ACC112 (cell line): ENCODE measurements around the gene PHPT1.

Source experiments
- H2AFZ ChIP-seq: fragments of 200-600 bp; sonication (generic); one replicate; pipeline ENCODE4 v1.6.0; 2017; ENCODE audit warnings: antibody characterized with exemption, low read length; ENCODE audit not compliant: unreplicated experiment
- H3K27ac ChIP-seq: fragments of 200-600 bp; sonication (generic); 2 replicates; pipeline ENCODE4 v1.5.1; 2014; ENCODE audit warnings: low read depth, mild to moderate bottlenecking, antibody characterized with exemption, low read length, moderate library complexity
- H3K27me3 ChIP-seq: fragments of 200-600 bp; sonication (generic); 2 replicates; pipeline ENCODE4 v1.6.1; 2014; ENCODE audit warnings: mild to moderate bottlenecking, antibody characterized with exemption, low read length, moderate library complexity, mixed read lengths; ENCODE audit not compliant: insufficient read depth
- H3K36me3 ChIP-seq: fragments of 200-600 bp; sonication (generic); 2 replicates; pipeline ENCODE4 v1.6.1; 2016; ENCODE audit warnings: mild to moderate bottlenecking, antibody characterized with exemption, low read length, moderate library complexity, mixed read lengths; ENCODE audit not compliant: insufficient read depth
- H3K4me1 ChIP-seq: fragments of 200-600 bp; sonication (generic); one replicate; pipeline ENCODE4 v1.6.1; 2016; ENCODE audit warnings: low read length, mixed read lengths; ENCODE audit not compliant: insufficient read depth, unreplicated experiment, control insufficient read depth
- H3K4me3 ChIP-seq: fragments of 200-600 bp; sonication (generic); 2 replicates; pipeline ENCODE4 v1.5.1; 2014; ENCODE audit warnings: mild to moderate bottlenecking, low read depth, low read length
- H3K79me2 ChIP-seq: fragments of 200-600 bp; sonication (generic); one replicate; pipeline ENCODE4 v1.6.0; 2016; ENCODE audit warnings: low read length; ENCODE audit not compliant: control insufficient read depth, unreplicated experiment, insufficient read depth

PHPT1 gene

DNA sequence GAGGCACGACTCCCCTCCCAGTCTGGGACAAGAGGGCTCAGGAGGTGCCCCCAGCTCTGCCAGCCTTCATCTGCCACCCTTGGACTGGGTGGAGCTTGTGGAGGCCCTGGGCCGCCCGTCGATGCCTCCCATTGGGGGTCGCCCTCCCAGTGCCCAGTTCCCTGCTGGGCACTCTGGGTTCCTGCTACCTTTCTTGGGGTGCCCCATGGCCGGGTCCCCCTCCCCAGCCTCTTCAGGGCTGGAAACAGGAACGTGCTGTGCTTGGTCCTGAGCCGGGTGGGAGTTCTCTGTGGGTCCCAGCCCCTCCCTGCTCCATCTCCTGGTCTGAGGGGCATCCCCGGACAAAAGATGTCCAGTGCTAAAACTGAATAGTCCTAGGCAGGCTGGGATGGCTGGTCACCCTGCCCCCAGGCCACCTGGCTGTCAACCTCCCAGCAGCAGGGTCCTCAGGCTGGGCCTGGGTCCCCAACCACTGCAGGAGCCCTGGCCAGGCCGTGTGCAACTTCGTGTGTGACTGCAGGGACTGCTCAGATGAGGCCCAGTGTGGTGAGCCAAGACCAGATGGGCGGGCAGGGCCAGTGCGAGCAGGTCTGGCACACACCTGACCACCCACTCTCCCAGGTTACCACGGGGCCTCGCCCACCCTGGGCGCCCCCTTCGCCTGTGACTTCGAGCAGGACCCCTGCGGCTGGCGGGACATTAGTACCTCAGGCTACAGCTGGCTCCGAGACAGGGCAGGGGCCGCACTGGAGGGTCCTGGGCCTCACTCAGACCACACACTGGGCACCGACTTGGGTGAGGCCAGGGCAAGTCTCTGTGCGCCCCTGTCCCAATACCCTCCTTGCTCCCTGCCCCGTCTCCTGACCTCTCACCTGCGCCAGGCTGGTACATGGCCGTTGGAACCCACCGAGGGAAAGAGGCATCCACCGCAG, 3.7 kb downstream of the PHPT1 start:
- Histone ChIP-seq H3K27me3 (no peaks in the 10 kb centered on the region), H3K4me3 (no peak overlapping the region), H3K27ac (no peak overlapping the region), H3K79me2 (no peaks in the 10 kb centered on the region), H3K4me1 (peaks cover 3% of the 10 kb centered on the region), H2AFZ (no peak overlapping the region), H3K36me3 (no peaks in the 10 kb centered on the region)

DNA sequence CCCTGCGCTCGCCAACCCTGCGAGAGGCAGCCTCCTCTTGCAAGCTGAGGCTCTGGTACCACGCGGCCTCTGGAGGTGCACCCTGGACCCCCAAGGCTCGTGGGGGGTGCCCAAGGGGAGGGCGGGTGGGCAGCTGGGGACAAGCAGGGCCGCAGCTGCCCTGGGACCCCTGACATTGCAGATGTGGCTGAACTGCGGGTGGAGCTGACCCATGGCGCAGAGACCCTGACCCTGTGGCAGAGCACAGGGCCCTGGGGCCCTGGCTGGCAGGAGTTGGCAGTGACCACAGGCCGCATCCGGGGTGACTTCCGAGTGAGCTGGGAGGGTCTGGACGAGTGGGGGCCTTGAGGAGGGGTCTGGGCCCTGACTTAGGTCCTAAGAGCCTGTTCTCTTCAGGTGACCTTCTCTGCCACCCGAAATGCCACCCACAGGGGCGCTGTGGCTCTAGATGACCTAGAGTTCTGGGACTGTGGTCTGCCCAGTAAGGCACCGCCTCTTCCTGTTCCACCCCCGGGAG, 4.4 kb downstream of the PHPT1 start:
- Histone ChIP-seq H2AFZ (no peak overlapping the region), H3K4me3 (no peak overlapping the region), H3K27me3 (no peaks in the 10 kb centered on the region), H3K4me1 (peaks cover 4% of the 10 kb centered on the region), H3K36me3 (no peaks in the 10 kb centered on the region), H3K79me2 (no peaks in the 10 kb centered on the region), H3K27ac (no peak overlapping the region)

GRCh38 chr9:136854113-136854841, 5.1 kb downstream of the PHPT1 start:
- H3K36me3 ChIP-seq, result no peaks in the 10 kb centered on the region
- H3K79me2 ChIP-seq, result no peaks in the 10 kb centered on the region
- H3K4me1 ChIP-seq, result peaks cover 9% of the 10 kb centered on the region
- no peak overlapping the region for H2AFZ ChIP-seq
- no peak overlapping the region for H3K4me3 ChIP-seq
- no peaks in the 10 kb centered on the region for H3K27me3 ChIP-seq
- no peak overlapping the region for H3K27ac ChIP-seq

DNA sequence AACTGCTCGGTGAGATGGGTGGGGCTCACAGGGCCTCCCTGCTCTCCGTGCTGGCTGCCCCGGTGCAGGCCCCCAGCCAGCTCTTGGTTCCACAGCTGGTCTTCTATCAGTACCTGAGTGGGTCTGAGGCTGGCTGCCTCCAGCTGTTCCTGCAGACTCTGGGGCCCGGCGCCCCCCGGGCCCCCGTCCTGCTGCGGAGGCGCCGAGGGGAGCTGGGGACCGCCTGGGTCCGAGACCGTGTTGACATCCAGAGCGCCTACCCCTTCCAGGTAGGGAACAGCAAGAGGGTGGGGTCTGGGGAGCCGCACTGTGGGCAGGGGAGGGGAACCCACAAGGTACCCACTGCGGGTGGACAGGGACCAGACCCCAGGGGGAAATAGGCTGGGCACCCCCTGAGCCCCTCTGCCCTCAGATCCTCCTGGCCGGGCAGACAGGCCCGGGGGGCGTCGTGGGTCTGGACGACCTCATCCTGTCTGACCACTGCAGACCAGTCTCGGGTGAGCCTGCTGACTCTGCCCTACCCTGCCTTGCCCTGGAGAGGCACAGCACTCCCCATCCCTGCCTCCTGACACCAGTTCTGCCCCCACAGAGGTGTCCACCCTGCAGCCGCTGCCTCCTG, 5.7 kb downstream of the PHPT1 start:
- Histone ChIP-seq H3K27me3 (no peaks in the 10 kb centered on the region), H3K4me3 (no peak overlapping the region), H3K36me3 (no peaks in the 10 kb centered on the region), H2AFZ (no peak overlapping the region), H3K27ac (no peak overlapping the region), H3K79me2 (no peaks in the 10 kb centered on the region), H3K4me1 (peaks cover 15% of the 10 kb centered on the region)

- H2AFZ ChIP-seq, result no peak overlapping the region
- no peak overlapping the region for H3K27ac ChIP-seq
- H3K4me1 ChIP-seq, result peaks cover 12% of the 10 kb centered on the region
- H3K36me3 ChIP-seq, result no peaks in the 10 kb centered on the region
- H3K27me3 ChIP-seq, result no peaks in the 10 kb centered on the region
- H3K4me3 ChIP-seq, result no peak overlapping the region
- no peaks in the 10 kb centered on the region for H3K79me2 ChIP-seq
Measured at GRCh38 chr9:136855461-136856078, 6.4 kb downstream of the PHPT1 start.

- Histone ChIP-seq H3K79me2 (no peaks in the 10 kb centered on the region), H3K27ac (no peak overlapping the region), H2AFZ (no peak overlapping the region), H3K4me3 (no peak overlapping the region), H3K36me3 (no peaks in the 10 kb centered on the region), H3K4me1 (peaks cover 12% of the 10 kb centered on the region), H3K27me3 (no peaks in the 10 kb centered on the region)
Measured at GRCh38 chr9:136856079-136856476, 6.9 kb downstream of the PHPT1 start.

- H3K4me1 ChIP-seq, result peaks cover 12% of the 10 kb centered on the region
- no peaks in the 10 kb centered on the region for H3K36me3 ChIP-seq
- H3K27ac ChIP-seq, result no peak overlapping the region
- no peak overlapping the region for H3K4me3 ChIP-seq
- H2AFZ ChIP-seq, result no peak overlapping the region
- H3K27me3 ChIP-seq, result no peaks in the 10 kb centered on the region
- no peaks in the 10 kb centered on the region for H3K79me2 ChIP-seq
Measured at GRCh38 chr9:136856541-136857141, 7.4 kb downstream of the PHPT1 start.

- H2AFZ ChIP-seq, result no peak overlapping the region
- peaks cover 2% of the 10 kb centered on the region; the same call in 1 of the 2 replicates for H3K36me3 ChIP-seq
- peaks cover 12% of the 10 kb centered on the region for H3K4me1 ChIP-seq
- no peak overlapping the region for H3K27ac ChIP-seq
- no peak overlapping the region for H3K4me3 ChIP-seq
- no peaks in the 10 kb centered on the region for H3K27me3 ChIP-seq
- H3K79me2 ChIP-seq, result no peaks in the 10 kb centered on the region
Measured at GRCh38 chr9:136857166-136857565, 8.0 kb downstream of the PHPT1 start.

- no peak overlapping the region for H3K4me3 ChIP-seq
- H3K4me1 ChIP-seq, result peaks cover 12% of the 10 kb centered on the region
- no peaks in the 10 kb centered on the region for H3K27me3 ChIP-seq
- no peaks in the 10 kb centered on the region for H3K79me2 ChIP-seq
- no peak overlapping the region for H2AFZ ChIP-seq
- no peak overlapping the region for H3K27ac ChIP-seq
- H3K36me3 ChIP-seq, result peaks cover 8% of the 10 kb centered on the region; the same call in 1 of the 2 replicates
Measured at GRCh38 chr9:136857581-136858412, 8.6 kb downstream of the PHPT1 start.
